A549 (cell line): ENCODE results near the gene B3GALT2. TPM values are rescaled to one million over a fixed set of nuclear protein-coding genes. Genes with fewer than 3 reads are reported as not detected.

Source experiments
- ATAC-seq, 2 experiments: fragments of 200-7000 bp in 1 of 2; fragments of >200 bp in 1 of 2; cut with Nextera tagmentation in 1 of 2; cut with Tn5 transposase in 1 of 2; 3 replicates each; pipeline versions ENCODE4 v1.8.0 to v1.9.1; 2018 to 2020; ENCODE audit warnings: mild to moderate bottlenecking in 1 of 2, moderate library complexity in 1 of 2
- CTCF ChIA-PET: fragments of 300-600 bp; sonication (Branson Sonifier 250); formaldehyde crosslinking; extraction: SDS; loops from one replicate; lab custom pipeline; 2021; ENCODE audit warnings: antibody characterized with exemption, inconsistent platforms; lab: Yijun Ruan, JAX
- POLR2A ChIA-PET: fragments of 350-600 bp; formaldehyde crosslinking; extraction: SDS; loops from one replicate; lab custom pipeline; 2021; ENCODE audit warnings: antibody characterized with exemption, inconsistent platforms; lab: Yijun Ruan, JAX
- DNase-seq, 2 experiments: peaks; one replicate each; pipeline versions ENCODE4 v3.0.0 to v3.0.0-alpha.2; 2011 to 2016; ENCODE audit warnings: low read depth in 1 of 2, low spot score in 1 of 2
- FAIRE-seq: peaks from 2 replicates; lab custom pipeline; 2011; peaks lifted over from hg19 to GRCh38; lab: Jason Lieb, UNC
- H3K27ac ChIP-seq, 2 experiments: fragments of >200 bp; sonication (Bioruptor Twin); formaldehyde crosslinking; 3 replicates each; pipeline ENCODE4 v1.5.1; 2016 to 2017
- H3K4me1 ChIP-seq: fragments of >200 bp; sonication (Bioruptor Twin); formaldehyde crosslinking; 3 replicates; pipeline ENCODE4 v1.6.1; 2016
- H3K4me2 ChIP-seq: fragments of >200 bp; sonication (Bioruptor Twin); formaldehyde crosslinking; 3 replicates; pipeline ENCODE4 v1.6.1; 2016
- H3K4me3 ChIP-seq: fragments of >200 bp; sonication (Bioruptor Twin); formaldehyde crosslinking; 3 replicates; pipeline ENCODE4 v1.5.1; 2016
- H3K9me3 ChIP-seq: fragments of >200 bp; sonication (Bioruptor Twin); formaldehyde crosslinking; 3 replicates; pipeline ENCODE4 v1.6.1; 2016
- CEBPB ChIP-seq, 2 experiments: fragments of >200 bp in 1 of 2; sonication (Bioruptor Twin) in 1 of 2; formaldehyde crosslinking in 1 of 2; IDR thresholded peaks; 2 replicates each; pipeline ENCODE4 v1.6.1; 2012 to 2016
- EP300 ChIP-seq, 2 experiments: fragments of >200 bp; sonication (Bioruptor Twin); formaldehyde crosslinking; IDR thresholded peaks; 2 replicates in 1 of 2; 3 replicates in 1 of 2; pipeline ENCODE4 v1.6.1; 2016 to 2017
- FOSB ChIP-seq: fragments of 250-450 bp; sonication (Bioruptor Pico); IDR thresholded peaks from 2 replicates; pipeline ENCODE4 v1.5.0; 2020; ENCODE audit warnings: mild to moderate bottlenecking, moderate library complexity
- HMGXB4 ChIP-seq: fragments of 250-450 bp; sonication (Bioruptor Pico); IDR thresholded peaks from 2 replicates; pipeline ENCODE4 v1.5.0; 2021; ENCODE audit warnings: mild to moderate bottlenecking, moderate library complexity, borderline replicate concordance
- HOXA7 ChIP-seq: fragments of 250-450 bp; sonication (Bioruptor Pico); IDR thresholded peaks from 2 replicates; pipeline ENCODE4 v1.5.0; 2020; ENCODE audit warnings: mild to moderate bottlenecking, moderate library complexity
- JUN ChIP-seq, 2 experiments: fragments of >200 bp; sonication (Bioruptor Twin); formaldehyde crosslinking; IDR thresholded peaks; 2 replicates in 1 of 2; 3 replicates in 1 of 2; pipeline ENCODE4 v1.6.1; 2016 to 2017
- KDM5A ChIP-seq: fragments of 200-600 bp; sonication (generic); IDR thresholded peaks from 2 replicates; pipeline ENCODE4 v1.6.1; 2016; ENCODE audit warnings: antibody characterized with exemption, mild to moderate bottlenecking
- MAZ ChIP-seq: fragments of 150-350 bp; IDR thresholded peaks from 2 replicates; pipeline ENCODE4 v1.6.1; 2014; ENCODE audit warnings: antibody characterized with exemption, low read depth, low read length, borderline replicate concordance
- RAD21 ChIP-seq, 2 experiments: fragments of >200 bp in 1 of 2; sonication (Bioruptor Twin) in 1 of 2; formaldehyde crosslinking in 1 of 2; IDR thresholded peaks in 1 of 2; conservative IDR thresholded peaks in 1 of 2; 2 replicates in 1 of 2; 3 replicates in 1 of 2; pipeline ENCODE4 v1.6.1; 2012 to 2018; ENCODE audit warnings: inconsistent platforms in 1 of 2
- RARB ChIP-seq: fragments of 250-450 bp; sonication (Bioruptor Pico); IDR thresholded peaks from 2 replicates; pipeline ENCODE4 v1.8.0; 2021; ENCODE audit warnings: mild to moderate bottlenecking, moderate library complexity
- REST ChIP-seq: fragments of 200-600 bp; sonication (generic); IDR thresholded peaks from 2 replicates; pipeline ENCODE4 v1.6.1; 2016; ENCODE audit warnings: antibody characterized with exemption, mild to moderate bottlenecking, moderate library complexity
- RNF2 ChIP-seq: fragments of 200-600 bp; sonication (generic); IDR thresholded peaks from 2 replicates; pipeline ENCODE4 v1.6.1; 2016; ENCODE audit warnings: low read depth, mild to moderate bottlenecking, antibody characterized with exemption, moderate library complexity, borderline replicate concordance
- SREBF2 ChIP-seq: fragments of 450-650 bp; IDR thresholded peaks from 2 replicates; pipeline ENCODE4 v1.6.1; 2014; ENCODE audit warnings: mild to moderate bottlenecking, moderate library complexity
- ZNF302 ChIP-seq: fragments of 250-450 bp; sonication (Bioruptor Pico); IDR thresholded peaks from 2 replicates; pipeline ENCODE4 v1.9.0; 2021; ENCODE audit warnings: inconsistent platforms, mild to moderate bottlenecking, moderate library complexity
- ZSCAN20 ChIP-seq: fragments of 250-450 bp; sonication (Bioruptor Pico); IDR thresholded peaks from 2 replicates; pipeline ENCODE4 v1.8.0; 2022; ENCODE audit warnings: mild to moderate bottlenecking, moderate library complexity
- WGBS: methylation state at CpG from one replicate; pipeline ENCODE4 v1.1.6; 2017; ENCODE audit errors: missing lambda C conversion rate; 5-methylcytosine and 5-hydroxymethylcytosine counted together
- polyA plus RNA-seq, 4 experiments: library from polyadenylated mRNA; depleted of rRNA in 3 of 4; stranded (reverse); fragments of >200 nt; fragmentation: RNase III in 1 of 4; extraction: RNeasy Plus Mini Kit Qiagen cat#74134 plus additional on column Dnase treatment in 1 of 4; gene quantifications; 2 replicates in 3 of 4; 3 replicates in 1 of 4; pipeline ENCODE4 v1.2.3, GENCODE V29; 2011 to 2017
- TF ChIP-seq, protein P1 (sequence below): fragments of >200 bp; sonication (Bioruptor Twin); formaldehyde crosslinking; IDR thresholded peaks from 3 replicates; pipeline ENCODE4 v1.6.1; 2016
- TF ChIP-seq, protein P2 (sequence below): fragments of 150-350 bp; IDR thresholded peaks from 2 replicates; pipeline ENCODE4 v1.6.1; 2014; ENCODE audit warnings: low read depth, mild to moderate bottlenecking, low read length

Gene B3GALT2
- polyA plus RNA-seq, 2 of the 4 experiments (the other 2 are of a cell fraction): not detected

GRCh38 chr1:193181536-193181935 is 4.9 kb downstream of the B3GALT2 start:
- DNase-seq (no peak), ATAC-seq (no peak), FAIRE-seq (no peak)
- POLR2A ChIA-PET: no interaction called here
- Histone ChIP-seq H3K4me3 (no peak overlapping the region), H3K4me2 (no peak overlapping the region), H3K27ac (no peak overlapping the region), H3K9me3 (no peaks in the 10 kb centered on the region), H3K4me1 (peaks cover 20% of the 10 kb centered on the region; the same call in 2 of the 3 replicates)
- no peak for TF ChIP-seq MAZ
- TF ChIP-seq HMGXB4: no peak
- no peak for TF ChIP-seq CEBPB (IDR thresholded peaks at IDR 0.05)
- TF ChIP-seq FOSB: no peak
- TF ChIP-seq RARB (CRISPR knock-in tag): no peak
- no peak for TF ChIP-seq KDM5A
- no peak for TF ChIP-seq REST
- TF ChIP-seq RAD21 (conservative IDR thresholded peaks at IDR 0.05 in 1 of 2, IDR thresholded peaks at IDR 0.05 in 1 of 2): no peak
- no peak for TF ChIP-seq ZNF302 (CRISPR knock-in tag)
- TF ChIP-seq SREBF2: no peak
- no peak for TF ChIP-seq HOXA7 (CRISPR knock-in tag)
- TF ChIP-seq JUN (IDR thresholded peaks at IDR 0.05): no peak
- TF ChIP-seq RNF2: no peak
- TF ChIP-seq, protein P1, sequence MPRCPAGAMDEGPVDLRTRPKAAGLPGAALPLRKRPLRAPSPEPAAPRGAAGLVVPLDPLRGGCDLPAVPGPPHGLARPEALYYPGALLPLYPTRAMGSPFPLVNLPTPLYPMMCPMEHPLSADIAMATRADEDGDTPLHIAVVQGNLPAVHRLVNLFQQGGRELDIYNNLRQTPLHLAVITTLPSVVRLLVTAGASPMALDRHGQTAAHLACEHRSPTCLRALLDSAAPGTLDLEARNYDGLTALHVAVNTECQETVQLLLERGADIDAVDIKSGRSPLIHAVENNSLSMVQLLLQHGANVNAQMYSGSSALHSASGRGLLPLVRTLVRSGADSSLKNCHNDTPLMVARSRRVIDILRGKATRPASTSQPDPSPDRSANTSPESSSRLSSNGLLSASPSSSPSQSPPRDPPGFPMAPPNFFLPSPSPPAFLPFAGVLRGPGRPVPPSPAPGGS: no peak
- 68% methylated on average over 1 of the region's 1 CpG for WGBS
- CTCF ChIA-PET: interaction anchor here (1.0 to 1.3 kb wide), 2 partner anchors 48 to 167 kb away, joined by 3 to 4 read pairs; no protein-coding TSS in a partner anchor

DNA sequence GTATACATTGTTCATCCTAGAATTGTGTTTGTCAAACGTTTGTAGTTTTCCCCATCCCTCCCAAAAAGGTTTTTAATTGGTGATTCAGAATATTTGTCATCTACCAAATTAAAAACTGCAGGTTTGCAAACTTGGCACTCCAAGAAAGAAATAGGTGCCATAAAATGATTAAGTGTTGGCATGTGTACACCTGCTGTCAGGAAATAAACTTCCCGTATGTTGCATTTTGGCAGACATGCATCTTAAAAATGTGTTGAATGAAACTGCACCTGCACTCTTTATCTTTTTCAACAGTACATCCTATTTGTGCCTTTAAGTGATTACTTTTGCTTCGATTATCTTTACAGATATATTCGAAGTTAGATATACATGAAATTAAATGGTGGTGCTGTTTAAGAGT is 7.3 kb downstream of the B3GALT2 start:
- no peak overlapping the region for H3K4me2 ChIP-seq
- CTCF ChIA-PET: no interaction called here
- H3K27ac ChIP-seq: no peak overlapping the region
- FAIRE-seq: no peak
- 85% methylated on average over 4 of the region's 4 CpGs for WGBS
- ATAC-seq: no peak
- no peak for TF ChIP-seq EP300 (IDR thresholded peaks at IDR 0.05)
- TF ChIP-seq ZSCAN20: no peak
- TF ChIP-seq, protein P2, sequence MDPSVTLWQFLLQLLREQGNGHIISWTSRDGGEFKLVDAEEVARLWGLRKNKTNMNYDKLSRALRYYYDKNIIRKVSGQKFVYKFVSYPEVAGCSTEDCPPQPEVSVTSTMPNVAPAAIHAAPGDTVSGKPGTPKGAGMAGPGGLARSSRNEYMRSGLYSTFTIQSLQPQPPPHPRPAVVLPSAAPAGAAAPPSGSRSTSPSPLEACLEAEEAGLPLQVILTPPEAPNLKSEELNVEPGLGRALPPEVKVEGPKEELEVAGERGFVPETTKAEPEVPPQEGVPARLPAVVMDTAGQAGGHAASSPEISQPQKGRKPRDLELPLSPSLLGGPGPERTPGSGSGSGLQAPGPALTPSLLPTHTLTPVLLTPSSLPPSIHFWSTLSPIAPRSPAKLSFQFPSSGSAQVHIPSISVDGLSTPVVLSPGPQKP: no peak
- TF ChIP-seq, all 56 proteins: peak for 0
- POLR2A ChIA-PET: no interaction called here
- no peak overlapping the region for H3K4me3 ChIP-seq
- no peaks in the 10 kb centered on the region for H3K9me3 ChIP-seq
- DNase-seq: no peak
- peaks cover 6% of the 10 kb centered on the region; the same call in 2 of the 3 replicates for H3K4me1 ChIP-seq
